Mesodermal cell (in vitro differentiated cells): ENCODE results near the gene CELF5.
"Not testable (repeated sequence)": the region's sequence is repeated elsewhere in the genome, so short reads cannot be mapped to it uniquely, and the experiment has no call there.

Experiments
- H3K27ac ChIP-seq: 2 replicates; pipeline ENCODE4 v1.7.0; 2013; ENCODE audit warnings: mild to moderate bottlenecking, low read depth, low read length, moderate library complexity; ENCODE audit not compliant: severe bottlenecking
- H3K36me3 ChIP-seq: 2 replicates; pipeline ENCODE4 v1.7.1; 2013; ENCODE audit warnings: mild to moderate bottlenecking, low read length, moderate library complexity; ENCODE audit not compliant: control insufficient read depth, insufficient read depth
- H3K4me1 ChIP-seq: one replicate; pipeline ENCODE4 v1.7.1; 2013; ENCODE audit warnings: mild to moderate bottlenecking, low read length; ENCODE audit not compliant: insufficient read depth, control insufficient read depth, poor library complexity, severe bottlenecking
- H3K4me3 ChIP-seq: 2 replicates; pipeline ENCODE4 v1.7.0; 2013; ENCODE audit warnings: low read length, control low read depth, mild to moderate bottlenecking; ENCODE audit not compliant: insufficient read depth, poor library complexity, severe bottlenecking; ENCODE audit errors: extremely low read depth
- H3K9me3 ChIP-seq: 2 replicates; pipeline ENCODE4 v1.7.1; 2013; ENCODE audit warnings: mild to moderate bottlenecking, low read length, moderate library complexity; ENCODE audit not compliant: control insufficient read depth
- WGBS, 2 experiments: methylation state at CpG; one replicate each; pipeline ENCODE4 v1.1.5; 2013; ENCODE audit warnings: missing lambda C conversion rate in 2 of 2; ENCODE audit not compliant: insufficient coverage in 2 of 2; 5-methylcytosine and 5-hydroxymethylcytosine counted together

The CELF5 gene

DNA sequence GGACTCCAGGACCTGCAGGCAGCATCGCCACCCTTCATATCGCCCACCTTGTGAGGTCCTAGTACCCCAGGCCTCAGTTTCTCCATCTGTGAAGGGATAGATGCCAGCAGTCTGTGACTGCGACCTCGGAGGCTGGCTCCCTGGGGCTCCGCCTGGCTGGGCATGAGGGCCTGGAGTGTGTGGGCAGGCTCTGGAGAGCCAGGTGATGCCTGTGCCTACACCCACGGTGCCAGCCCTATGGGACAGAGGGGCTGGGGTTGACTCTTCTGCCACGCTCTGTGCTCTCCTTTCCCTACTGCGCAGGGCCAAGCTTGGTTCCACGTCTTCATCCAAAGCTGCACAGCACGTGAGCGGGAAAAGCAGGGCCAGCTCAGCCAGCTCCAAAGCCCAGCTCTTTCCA is 115.9 kb downstream of the CELF5 start:
- Histone ChIP-seq H3K36me3 (no peaks in the 10 kb centered on the region), H3K27ac (no peak overlapping the region), H3K4me3 (no peak overlapping the region), H3K9me3 (no peaks in the 10 kb centered on the region), H3K4me1 (no peaks in the 10 kb centered on the region)
- WGBS, 2 experiments = 88 to 91% methylated on average over 10 to 11 of the region's 11 CpGs

DNA sequence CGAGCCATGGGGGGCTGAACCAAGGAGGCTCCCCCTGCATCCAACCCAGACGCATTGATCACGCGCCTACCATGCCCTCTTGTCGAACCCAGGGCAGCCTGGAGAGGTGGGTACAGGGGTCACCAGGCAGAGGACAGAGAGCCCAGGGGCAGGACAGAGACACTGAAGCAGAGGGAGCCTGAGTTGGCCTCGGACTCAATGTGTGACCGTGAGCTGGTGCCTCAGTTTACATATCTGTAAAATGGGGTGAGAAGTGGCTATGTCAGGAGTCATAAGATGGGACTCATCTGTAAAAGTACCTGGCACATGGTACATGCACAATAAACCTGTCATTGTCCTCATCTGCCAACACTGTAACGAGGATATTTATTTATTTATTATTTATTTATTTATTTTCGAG is 117.8 kb downstream of the CELF5 start:
- H3K27ac ChIP-seq = no peak overlapping the region
- H3K9me3 ChIP-seq = no peaks in the 10 kb centered on the region
- H3K4me3 ChIP-seq = no peak overlapping the region
- WGBS, 2 experiments = 65 to 78% methylated on average over 4 to 7 of the region's 9 CpGs
- H3K36me3 ChIP-seq = no peaks in the 10 kb centered on the region
- H3K4me1 ChIP-seq = no peaks in the 10 kb centered on the region

DNA sequence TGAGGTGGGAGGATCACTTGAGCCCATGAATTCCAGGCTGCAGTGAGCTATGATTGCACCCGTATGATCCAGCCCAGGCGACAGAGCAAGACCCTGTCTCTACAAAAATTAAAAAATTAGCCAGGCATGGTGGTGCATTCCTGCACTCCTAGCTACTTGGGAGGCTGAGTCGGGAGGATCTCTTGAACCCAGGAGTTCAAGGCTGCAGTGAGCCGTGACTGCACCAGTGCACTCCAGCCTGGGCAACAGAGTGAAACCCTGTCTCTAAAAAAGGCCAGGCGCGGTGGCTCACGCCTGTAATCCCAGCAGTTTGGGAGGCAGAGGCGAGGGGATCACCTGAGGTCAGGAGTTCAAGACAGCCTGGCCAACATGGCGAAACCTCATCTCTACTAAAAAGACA is 118.5 kb downstream of the CELF5 start:
- H3K36me3 ChIP-seq, H3K9me3 ChIP-seq, H3K4me3 ChIP-seq, H3K27ac ChIP-seq, H3K4me1 ChIP-seq: not testable (repeated sequence)
- WGBS, 2 experiments = 87 to 91% methylated on average over 6 to 9 of the region's 9 CpGs

DNA sequence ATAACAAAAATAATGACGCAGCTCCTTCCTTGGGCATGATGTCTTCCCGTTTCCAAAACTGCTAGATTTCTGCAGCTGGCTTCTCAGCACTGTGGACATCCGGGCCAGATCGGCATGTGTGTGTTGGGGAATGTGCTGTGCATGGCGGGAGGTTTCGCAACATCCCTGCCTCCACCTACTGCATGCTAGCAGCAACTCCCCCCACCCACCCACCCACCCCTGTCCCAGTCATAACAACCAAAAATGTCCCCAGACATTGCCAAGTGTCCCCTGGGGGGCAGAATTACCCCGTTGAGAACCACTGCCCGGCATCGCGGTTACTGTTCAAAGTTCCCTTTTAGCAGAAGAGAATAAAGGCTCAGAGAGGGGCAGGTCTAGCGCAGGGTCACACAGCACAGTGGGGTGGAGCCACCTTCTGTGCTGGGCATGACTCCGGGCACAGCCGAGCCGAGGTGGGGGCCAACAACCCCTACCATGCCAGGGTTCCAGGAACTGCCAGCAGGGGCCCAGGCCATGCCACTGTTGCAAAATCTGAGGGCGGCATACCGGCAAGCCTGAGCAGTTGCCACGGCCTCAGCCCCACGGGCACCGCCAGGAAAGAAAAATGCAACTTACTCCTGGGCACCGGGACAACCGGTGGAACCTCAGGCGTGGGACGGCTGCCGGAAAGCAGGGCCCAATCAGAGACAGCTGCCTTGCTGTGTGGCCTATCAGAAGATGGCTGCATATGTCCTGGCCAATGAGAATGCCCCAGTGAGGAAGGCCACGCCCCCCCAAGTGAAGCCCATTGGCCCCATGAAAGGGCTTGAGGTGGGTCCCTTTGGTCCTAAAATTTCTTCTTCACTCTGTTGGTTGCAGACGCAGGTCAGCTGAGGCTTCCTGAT is 119.4 kb downstream of the CELF5 start:
- Histone ChIP-seq H3K36me3 (no peaks in the 10 kb centered on the region), H3K4me3 (no peak overlapping the region), H3K4me1 (no peaks in the 10 kb centered on the region), H3K9me3 (no peaks in the 10 kb centered on the region), H3K27ac (no peak overlapping the region)
- 69 to 73% methylated on average over 18 to 20 of the region's 26 CpGs for WGBS, 2 experiments

DNA sequence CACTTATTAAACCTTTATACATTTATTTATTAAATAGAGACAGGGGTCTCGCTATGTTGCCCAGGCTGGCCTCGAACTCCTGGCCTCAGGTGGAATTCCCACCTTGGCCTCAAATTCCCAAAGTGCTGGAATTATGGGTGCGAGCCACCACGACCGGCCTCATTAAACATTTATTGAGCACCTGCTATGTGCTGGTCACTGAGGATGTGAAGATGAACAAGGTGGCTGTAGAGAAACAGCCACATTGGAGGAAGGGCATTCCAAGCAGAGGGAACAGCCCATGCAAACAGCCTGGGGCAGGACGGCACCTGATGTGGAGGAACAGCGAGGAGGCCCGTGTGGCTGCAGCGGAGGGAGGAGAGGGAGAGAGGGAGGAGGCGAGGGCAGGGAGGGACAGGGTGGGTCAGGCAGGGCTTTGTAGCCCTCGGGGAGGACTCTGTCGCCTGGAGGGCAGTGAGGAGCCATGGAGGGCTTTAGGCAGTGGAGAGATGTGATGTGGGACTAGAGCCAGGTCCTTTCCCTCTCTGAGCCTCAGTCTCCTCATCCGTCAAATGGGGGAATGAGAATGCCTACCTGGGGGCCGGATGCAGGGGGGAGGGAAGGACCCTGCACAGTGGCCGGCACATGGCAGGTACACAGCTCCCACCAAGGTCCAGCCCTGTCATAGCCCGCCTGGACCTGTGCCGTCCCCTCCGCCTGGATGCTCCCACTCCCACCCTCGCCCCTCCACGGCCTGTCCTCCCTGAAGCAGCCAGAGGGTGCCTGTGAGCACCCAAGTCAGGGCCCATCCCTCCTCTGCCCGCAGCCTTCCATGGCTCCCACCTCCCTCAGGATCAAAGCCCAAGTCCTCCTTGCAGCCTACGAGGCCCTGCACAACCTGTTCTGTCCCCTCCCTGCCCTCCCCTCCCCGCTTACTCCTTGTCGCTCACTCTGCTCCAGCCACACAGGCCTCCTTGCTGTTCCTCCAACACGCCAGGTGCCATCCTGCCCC is 120.4 kb downstream of the CELF5 start:
- H3K36me3 ChIP-seq = no peaks in the 10 kb centered on the region
- WGBS, 2 experiments = 77 to 80% methylated on average over 18 to 20 of the region's 25 CpGs
- no peaks in the 10 kb centered on the region for H3K9me3 ChIP-seq
- H3K4me1 ChIP-seq = no peaks in the 10 kb centered on the region
- no peak overlapping the region for H3K4me3 ChIP-seq
- no peak overlapping the region for H3K27ac ChIP-seq

DNA sequence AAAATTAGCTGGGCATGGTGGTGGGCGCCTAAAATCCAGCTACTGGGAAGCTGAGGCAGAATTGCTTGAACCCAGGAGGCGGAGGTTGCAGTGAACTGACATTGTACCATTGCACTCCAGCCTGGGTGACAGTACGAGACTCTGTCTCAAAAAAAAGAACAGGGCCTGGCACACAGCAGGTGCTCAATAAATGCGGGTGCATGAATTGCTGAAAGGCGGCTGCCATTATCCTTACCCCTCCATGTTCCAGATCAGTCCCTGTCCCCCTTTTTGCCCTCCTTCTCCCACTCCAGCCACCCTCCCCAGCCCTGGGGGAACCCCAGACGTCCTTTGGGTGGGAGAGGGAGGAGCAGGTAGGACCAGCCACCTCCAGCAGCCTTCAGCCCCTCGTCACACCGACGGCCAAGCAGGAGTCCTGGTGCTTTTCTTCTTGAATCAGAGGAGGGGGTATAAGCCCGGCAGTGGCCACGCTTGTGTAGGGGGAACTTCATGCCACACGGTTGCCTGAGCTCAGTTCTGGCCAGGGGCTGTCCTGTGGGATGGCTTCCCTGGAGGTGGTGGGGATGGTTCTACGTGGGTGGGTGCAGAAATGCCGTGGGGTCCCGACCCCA is 121.5 kb downstream of the CELF5 start:
- 65 to 75% methylated on average over 7 to 10 of the region's 15 CpGs for WGBS, 2 experiments
- H3K4me1 ChIP-seq = no peaks in the 10 kb centered on the region
- H3K27ac ChIP-seq = no peak overlapping the region
- no peaks in the 10 kb centered on the region for H3K36me3 ChIP-seq
- H3K4me3 ChIP-seq = no peak overlapping the region
- no peaks in the 10 kb centered on the region for H3K9me3 ChIP-seq
